ENCODE measurements around the gene CD2AP. TPM values are rescaled to one million over a fixed set of nuclear protein-coding genes. Genes with fewer than 3 reads are reported as not detected.

The CD2AP gene
- total RNA-seq, 4 donors from 2014 or later, result 49.8 to 140 (median 93.3) TPM

GRCh38 chr6:47654255-47654654 lies 176.7 kb downstream of the CD2AP start:
- H3K36me3 ChIP-seq, result no peaks in the 10 kb centered on the region
- peaks cover 3 to 14% (median 7%) of the 10 kb centered on the region in 4 donors for H3K4me1 ChIP-seq
- 74% methylated on average over 4 of the region's 4 CpGs; no CpG with 5 or more reads in 1 of the 2 donors for WGBS, 2 donors (ENCODE audit: low coverage in 1 of 2)
- no peak overlapping the region for H3K4me3 ChIP-seq
- H3K9me3 ChIP-seq, result no peaks in the 10 kb centered on the region
- H3K27ac ChIP-seq, result no peak overlapping the region
- in situ Hi-C loops (cut with MboI; ENCODE audit: low pct_ligation_motif_present in 1 of 4, low pct_unique_long_range_greater_than_20kb in 1 of 4, low sequenced_read_pairs in 3 of 4), result no loop called here
- no peaks in the 10 kb centered on the region for H3K27me3 ChIP-seq
- no peak for TF ChIP-seq POLR2A (IDR thresholded peaks at IDR 0.05)
- TF ChIP-seq EP300 (IDR thresholded peaks at IDR 0.05; ENCODE audit: low read depth), result no peak
- TF ChIP-seq CTCF (IDR thresholded peaks at IDR 0.05), result no peak
- TF ChIP-seq POLR2AphosphoS5 (IDR thresholded peaks at IDR 0.05), result no peak
- intact Hi-C loops (cut with DNase I; ENCODE audit: low total_unique reads), result no loop called here
- DNase-seq, result no peak

- intact Hi-C loops (cut with DNase I; ENCODE audit: low total_unique reads) (no loop called here), in situ Hi-C loops (cut with MboI; ENCODE audit: low pct_ligation_motif_present in 1 of 4, low pct_unique_long_range_greater_than_20kb in 1 of 4, low sequenced_read_pairs in 3 of 4) (no loop called here)
- H3K27ac ChIP-seq, result no peak overlapping the region
- H3K9me3 ChIP-seq, result no peaks in the 10 kb centered on the region
- 64% methylated on average over 7 of the region's 7 CpGs; no CpG with 5 or more reads in 1 of the 2 donors for WGBS, 2 donors (ENCODE audit: low coverage in 1 of 2)
- peak; percentile 50 for DNase-seq
- peaks cover under 1 to 7% (median 4%) of the 10 kb centered on the region in 4 donors for H3K4me1 ChIP-seq
- no peak overlapping the region for H3K4me3 ChIP-seq
- H3K27me3 ChIP-seq, result no peaks in the 10 kb centered on the region
- TF ChIP-seq CTCF (IDR thresholded peaks at IDR 0.05), result no peak
- TF ChIP-seq EP300 (IDR thresholded peaks at IDR 0.05; ENCODE audit: low read depth), result no peak
- no peak for TF ChIP-seq POLR2A (IDR thresholded peaks at IDR 0.05)
- no peak for TF ChIP-seq POLR2AphosphoS5 (IDR thresholded peaks at IDR 0.05)
- H3K36me3 ChIP-seq, result no peaks in the 10 kb centered on the region
These were observed 178.4 kb downstream of the CD2AP start for GRCh38 chr6:47655719-47656595.

- Histone ChIP-seq H3K27ac (no peak overlapping the region), H3K4me3 (no peak overlapping the region), H3K27me3 (no peaks in the 10 kb centered on the region), H3K36me3 (no peaks in the 10 kb centered on the region), H3K9me3 (no peaks in the 10 kb centered on the region), H3K4me1 (no peaks in the 10 kb centered on the region)
- intact Hi-C loops (cut with DNase I; ENCODE audit: low total_unique reads), result no loop called here
- 72 to 80% methylated on average over 5 of the region's 5 CpGs for WGBS, 2 donors (ENCODE audit: low coverage in 1 of 2)
- in situ Hi-C loops (cut with MboI; ENCODE audit: low pct_ligation_motif_present in 1 of 4, low pct_unique_long_range_greater_than_20kb in 1 of 4, low sequenced_read_pairs in 3 of 4), result no loop called here
- no peak for DNase-seq
- TF ChIP-seq POLR2AphosphoS5 (IDR thresholded peaks at IDR 0.05) (no peak), POLR2A (IDR thresholded peaks at IDR 0.05) (no peak), CTCF (IDR thresholded peaks at IDR 0.05) (no peak), EP300 (IDR thresholded peaks at IDR 0.05; ENCODE audit: low read depth) (no peak)
These were observed 184.4 kb downstream of the CD2AP start for GRCh38 chr6:47661960-47662359.

- H3K27me3 ChIP-seq, result no peaks in the 10 kb centered on the region
- intact Hi-C loops (cut with DNase I; ENCODE audit: low total_unique reads) (no loop called here), in situ Hi-C loops (cut with MboI; ENCODE audit: low pct_ligation_motif_present in 1 of 4, low pct_unique_long_range_greater_than_20kb in 1 of 4, low sequenced_read_pairs in 3 of 4) (no loop called here)
- H3K9me3 ChIP-seq, result no peaks in the 10 kb centered on the region
- TF ChIP-seq CTCF (IDR thresholded peaks at IDR 0.05) (no peak), POLR2A (IDR thresholded peaks at IDR 0.05) (no peak), EP300 (IDR thresholded peaks at IDR 0.05; ENCODE audit: low read depth) (no peak), POLR2AphosphoS5 (IDR thresholded peaks at IDR 0.05) (no peak)
- H3K4me1 ChIP-seq, result no peaks in the 10 kb centered on the region
- H3K27ac ChIP-seq, result no peak overlapping the region
- no peaks in the 10 kb centered on the region for H3K36me3 ChIP-seq
- no peak overlapping the region for H3K4me3 ChIP-seq
- DNase-seq, result no peak
- 86 to 94% methylated on average over 6 to 13 of the region's 13 CpGs for WGBS, 2 donors (ENCODE audit: low coverage in 1 of 2)
These were observed 186.1 kb downstream of the CD2AP start for GRCh38 chr6:47663462-47664216.

Measured in transverse colon (tissue), 4 donors.